OCI-LY7 (cell line): ENCODE results near the gene EIPR1.

Experiments used
- CTCF ChIP-seq: fragments of 200-600 bp; sonication (generic); conservative IDR thresholded peaks from 2 replicates; pipeline ENCODE4 v1.5.1; 2014; ENCODE audit warnings: mild to moderate bottlenecking, antibody characterized with exemption, low read length, moderate library complexity, mixed read lengths
- EZH2phosphoT487 ChIP-seq: fragments of 200-600 bp; sonication (generic); IDR thresholded peaks from 2 replicates; pipeline ENCODE4 v1.6.1; 2018; ENCODE audit warnings: low read depth, borderline replicate concordance, mild to moderate bottlenecking, mixed run types, antibody characterized with exemption, low read length, moderate library complexity, mixed read lengths

GRCh38 chr2:3198119-3198518 is 179.5 kb downstream of the EIPR1 start:
- TF ChIP-seq EZH2phosphoT487 (no peak), CTCF (peak; percentile 52)
